Smooth muscle cell (in vitro differentiated cells): Measurements from ENCODE around the gene PARD3B. TPM values are rescaled to one million over a fixed set of nuclear protein-coding genes. Genes with fewer than 3 reads are reported as not detected.

Experiments
- DNase-seq: peaks from one replicate; lab custom pipeline; 2025; ENCODE audit not compliant: unreplicated experiment; lab: John Stamatoyannopoulos, UW
- H2AFZ ChIP-seq: fragments of 200-600 bp; sonication (generic); 2 replicates; pipeline ENCODE4 v1.6.0; 2016; ENCODE audit warnings: antibody characterized with exemption, low read depth, mild to moderate bottlenecking
- H3F3A ChIP-seq: fragments of 200-600 bp; sonication (generic); 2 replicates; pipeline ENCODE4 v1.6.0; 2017; ENCODE audit warnings: antibody characterized with exemption, low read depth
- H3K27ac ChIP-seq: fragments of 200-600 bp; sonication (generic); 2 replicates; pipeline ENCODE4 v1.5.1; 2016; ENCODE audit warnings: low read depth, mild to moderate bottlenecking
- H3K27me3 ChIP-seq: fragments of 200-600 bp; sonication (generic); 2 replicates; pipeline ENCODE4 v1.6.1; 2016; ENCODE audit warnings: low read depth, mild to moderate bottlenecking
- H3K36me3 ChIP-seq: fragments of 200-600 bp; sonication (generic); 2 replicates; pipeline ENCODE4 v1.5.1; 2016; ENCODE audit warnings: low read depth
- H3K4me1 ChIP-seq: fragments of 200-600 bp; sonication (generic); 2 replicates; pipeline ENCODE4 v1.5.1; 2016; ENCODE audit warnings: low read depth
- H3K4me2 ChIP-seq: fragments of 200-600 bp; sonication (generic); 2 replicates; pipeline ENCODE4 v1.6.0; 2016; ENCODE audit warnings: mild to moderate bottlenecking
- H3K4me3 ChIP-seq: fragments of 200-600 bp; sonication (generic); 2 replicates; pipeline ENCODE4 v1.5.1; 2016; ENCODE audit warnings: mild to moderate bottlenecking
- H3K79me2 ChIP-seq: fragments of 200-600 bp; sonication (generic); 2 replicates; pipeline ENCODE4 v1.6.0; 2016; ENCODE audit warnings: low read depth, mild to moderate bottlenecking
- H3K9ac ChIP-seq: fragments of 200-600 bp; sonication (generic); 2 replicates; pipeline ENCODE4 v1.6.0; 2016; ENCODE audit warnings: low read depth
- H3K9me3 ChIP-seq: fragments of 200-600 bp; sonication (generic); replicated peaks from 2 replicates; pipeline ENCODE4 v1.5.1; 2016; ENCODE audit warnings: low read depth
- H4K20me1 ChIP-seq: fragments of 200-600 bp; sonication (generic); 2 replicates; pipeline ENCODE4 v1.6.0; 2016; ENCODE audit warnings: low read depth
- WGBS: methylation state at CpG from one replicate; pipeline ENCODE4 v1.1.7; 2016; ENCODE audit warnings: low lambda C conversion rate; 5-methylcytosine and 5-hydroxymethylcytosine counted together
- polyA plus RNA-seq: library from polyadenylated mRNA; unstranded; fragments of >200 nt; fragmentation: Nextera tagmentation; extraction: Ambion mirVana; gene quantifications from 2 replicates; pipeline ENCODE4 v1.2.1, GENCODE V29; 2016
- total RNA-seq: library from RNA; depleted of rRNA; stranded (reverse); fragments of >200 nt; gene quantifications from 2 replicates; pipeline ENCODE4 v1.2.3, GENCODE V29; 2014
- TF ChIP-seq, protein P1 (sequence below): fragments of 200-600 bp; sonication (generic); IDR thresholded peaks from 2 replicates; pipeline ENCODE4 v1.5.1; 2017; ENCODE audit warnings: borderline replicate concordance, mild to moderate bottlenecking, antibody characterized with exemption; ENCODE audit not compliant: insufficient read depth, poor library complexity, severe bottlenecking

Gene PARD3B
- total and polyA plus RNA-seq, 2 experiments from 2014 or later = 3.3 to 12.2 TPM

DNA sequence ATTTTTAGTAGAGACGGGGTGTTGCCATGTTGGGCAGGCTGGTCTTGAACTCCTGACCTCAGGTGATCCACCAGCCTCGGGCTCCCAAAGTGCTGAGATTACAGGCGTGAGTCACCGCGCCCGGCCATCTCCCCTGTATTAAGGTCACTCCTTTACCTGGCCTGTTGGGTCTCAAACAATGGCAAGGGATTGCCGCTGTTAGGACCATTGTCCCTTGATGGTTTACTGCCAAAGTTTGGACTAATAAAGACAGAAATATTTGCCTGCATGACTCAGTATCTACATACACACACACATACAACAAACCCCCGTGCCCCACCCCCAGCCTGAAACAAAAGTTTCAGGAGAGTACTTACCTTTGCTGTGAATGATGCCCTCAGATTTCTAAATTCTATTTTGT, 16.5 kb downstream of the PARD3B start:
- Histone ChIP-seq H3F3A (no peaks in the 10 kb centered on the region), H3K9me3 (peaks cover 5% of the 10 kb centered on the region), H3K36me3 (no peaks in the 10 kb centered on the region), H4K20me1 (no peaks in the 10 kb centered on the region), H3K27me3 (no peaks in the 10 kb centered on the region), H3K4me1 (no peaks in the 10 kb centered on the region), H3K27ac (no peak overlapping the region), H3K9ac (no peak overlapping the region), H2AFZ (no peak overlapping the region), H3K79me2 (no peaks in the 10 kb centered on the region), H3K4me3 (no peak overlapping the region), H3K4me2 (no peak overlapping the region)
- no peak for DNase-seq
- WGBS = 95% methylated on average over 8 of the region's 8 CpGs
- TF ChIP-seq, protein P1, sequence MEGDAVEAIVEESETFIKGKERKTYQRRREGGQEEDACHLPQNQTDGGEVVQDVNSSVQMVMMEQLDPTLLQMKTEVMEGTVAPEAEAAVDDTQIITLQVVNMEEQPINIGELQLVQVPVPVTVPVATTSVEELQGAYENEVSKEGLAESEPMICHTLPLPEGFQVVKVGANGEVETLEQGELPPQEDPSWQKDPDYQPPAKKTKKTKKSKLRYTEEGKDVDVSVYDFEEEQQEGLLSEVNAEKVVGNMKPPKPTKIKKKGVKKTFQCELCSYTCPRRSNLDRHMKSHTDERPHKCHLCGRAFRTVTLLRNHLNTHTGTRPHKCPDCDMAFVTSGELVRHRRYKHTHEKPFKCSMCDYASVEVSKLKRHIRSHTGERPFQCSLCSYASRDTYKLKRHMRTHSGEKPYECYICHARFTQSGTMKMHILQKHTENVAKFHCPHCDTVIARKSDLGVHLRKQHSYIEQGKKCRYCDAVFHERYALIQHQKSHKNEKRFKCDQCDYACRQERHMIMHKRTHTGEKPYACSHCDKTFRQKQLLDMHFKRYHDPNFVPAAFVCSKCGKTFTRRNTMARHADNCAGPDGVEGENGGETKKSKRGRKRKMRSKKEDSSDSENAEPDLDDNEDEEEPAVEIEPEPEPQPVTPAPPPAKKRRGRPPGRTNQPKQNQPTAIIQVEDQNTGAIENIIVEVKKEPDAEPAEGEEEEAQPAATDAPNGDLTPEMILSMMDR = no peak

DNA sequence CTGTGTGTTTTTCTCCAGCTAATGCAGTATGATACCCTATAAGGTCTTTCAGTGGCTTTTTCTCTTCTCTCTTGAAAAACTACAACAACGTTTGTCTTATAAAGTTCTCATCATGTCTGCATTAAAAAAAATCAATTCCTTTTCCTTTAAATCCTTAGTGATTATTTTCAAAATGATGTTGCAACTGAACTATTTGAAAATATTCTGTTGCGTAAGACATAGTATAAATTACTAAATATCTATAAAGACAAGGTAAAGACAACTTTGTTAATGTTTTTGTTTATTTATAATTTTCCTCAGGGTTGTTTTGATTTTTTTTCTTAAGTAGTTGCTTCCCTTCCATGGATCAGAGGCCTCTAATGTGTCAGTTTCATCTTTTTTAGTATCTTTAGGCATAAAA, 21.2 kb downstream of the PARD3B start:
- H3K9ac ChIP-seq = no peak overlapping the region
- no peaks in the 10 kb centered on the region for H3K79me2 ChIP-seq
- H2AFZ ChIP-seq = no peak overlapping the region
- no peaks in the 10 kb centered on the region for H3K36me3 ChIP-seq
- H4K20me1 ChIP-seq = peaks cover 4% of the 10 kb centered on the region
- TF ChIP-seq, protein P1 = no peak
- 91% methylated on average over 2 of the region's 2 CpGs for WGBS
- no peak overlapping the region for H3K4me3 ChIP-seq
- H3K27ac ChIP-seq = no peak overlapping the region
- H3K4me2 ChIP-seq = no peak overlapping the region
- H3F3A ChIP-seq = no peaks in the 10 kb centered on the region
- no peaks in the 10 kb centered on the region for H3K27me3 ChIP-seq
- no peaks in the 10 kb centered on the region for H3K9me3 ChIP-seq
- H3K4me1 ChIP-seq = no peaks in the 10 kb centered on the region
- DNase-seq = no peak

DNA sequence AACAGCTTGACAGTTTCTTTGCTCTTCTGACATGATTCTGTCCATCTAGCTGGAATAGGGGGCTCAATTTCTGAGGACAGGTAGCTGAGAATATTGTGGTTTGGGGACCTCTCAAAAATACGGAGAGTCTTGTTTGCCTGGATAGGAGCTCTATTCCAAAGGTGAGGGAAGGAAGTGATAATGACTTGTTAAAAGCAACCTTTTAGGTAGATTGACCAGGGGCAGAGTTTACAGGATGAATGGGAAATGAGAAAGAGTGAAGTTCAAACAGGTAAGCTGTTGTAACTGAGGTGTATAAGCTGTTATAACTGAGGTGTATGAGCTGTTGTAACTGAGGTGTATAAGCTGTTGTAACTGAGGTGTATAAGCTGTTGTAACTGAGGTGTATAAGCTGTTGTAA, 25.1 kb downstream of the PARD3B start:
- Histone ChIP-seq H2AFZ (no peak overlapping the region), H3F3A (no peaks in the 10 kb centered on the region), H3K36me3 (no peaks in the 10 kb centered on the region), H3K9ac (no peak overlapping the region), H3K4me3 (no peak overlapping the region), H3K4me1 (no peaks in the 10 kb centered on the region), H3K27me3 (no peaks in the 10 kb centered on the region), H3K9me3 (no peaks in the 10 kb centered on the region), H3K79me2 (no peaks in the 10 kb centered on the region), H3K27ac (no peak overlapping the region), H3K4me2 (no peak overlapping the region), H4K20me1 (peaks cover 4% of the 10 kb centered on the region)
- 86% methylated on average over 1 of the region's 1 CpG for WGBS
- TF ChIP-seq, protein P1 = no peak
- DNase-seq = no peak

DNA sequence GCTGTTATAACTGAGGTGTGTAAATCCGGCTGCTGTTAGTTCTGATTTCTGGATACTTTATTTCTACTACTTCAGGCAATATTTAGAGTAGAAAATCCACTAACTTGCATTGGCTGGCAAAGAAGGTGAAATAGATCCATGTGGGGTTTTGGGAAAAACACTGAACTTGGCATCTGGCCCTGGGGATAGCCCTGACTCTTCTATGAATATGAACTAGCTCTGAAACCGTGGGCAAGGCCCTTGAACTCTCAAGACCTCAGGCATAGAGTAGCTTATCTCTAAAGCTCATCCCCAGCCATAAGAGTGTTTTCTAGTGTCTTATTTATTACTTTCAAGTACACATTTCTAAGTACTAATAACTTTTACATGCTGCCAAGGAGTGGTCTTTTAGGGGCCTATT, 25.8 kb downstream of the PARD3B start:
- H3K9me3 ChIP-seq = no peaks in the 10 kb centered on the region
- H4K20me1 ChIP-seq = peaks cover 4% of the 10 kb centered on the region
- H3K4me2 ChIP-seq = no peak overlapping the region
- no peak overlapping the region for H3K4me3 ChIP-seq
- no peak overlapping the region for H2AFZ ChIP-seq
- TF ChIP-seq, protein P1 = no peak
- no peaks in the 10 kb centered on the region for H3K79me2 ChIP-seq
- no peak overlapping the region for H3K27ac ChIP-seq
- no peaks in the 10 kb centered on the region for H3K4me1 ChIP-seq
- no peaks in the 10 kb centered on the region for H3K36me3 ChIP-seq
- H3K9ac ChIP-seq = no peak overlapping the region
- H3K27me3 ChIP-seq = no peaks in the 10 kb centered on the region
- 91% methylated on average over 2 of the region's 2 CpGs for WGBS
- no peak for DNase-seq
- H3F3A ChIP-seq = no peaks in the 10 kb centered on the region
